Endothelial cell of coronary artery (primary cell): Measurements from ENCODE around the gene RIIAD1. TPM values are rescaled to one million over a fixed set of nuclear protein-coding genes. Genes with fewer than 3 reads are reported as not detected.

Experiments
- total RNA-seq: library from RNA; depleted of rRNA; stranded (reverse); fragments of >200 nt; gene quantifications from 2 replicates; pipeline ENCODE4 v1.2.3, GENCODE V29; 2014

The RIIAD1 gene, protein sequence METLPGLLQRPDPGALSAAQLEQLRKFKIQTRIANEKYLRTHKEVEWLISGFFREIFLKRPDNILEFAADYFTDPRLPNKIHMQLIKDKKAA
- total RNA-seq: not detected in 2 replicates

DNA sequence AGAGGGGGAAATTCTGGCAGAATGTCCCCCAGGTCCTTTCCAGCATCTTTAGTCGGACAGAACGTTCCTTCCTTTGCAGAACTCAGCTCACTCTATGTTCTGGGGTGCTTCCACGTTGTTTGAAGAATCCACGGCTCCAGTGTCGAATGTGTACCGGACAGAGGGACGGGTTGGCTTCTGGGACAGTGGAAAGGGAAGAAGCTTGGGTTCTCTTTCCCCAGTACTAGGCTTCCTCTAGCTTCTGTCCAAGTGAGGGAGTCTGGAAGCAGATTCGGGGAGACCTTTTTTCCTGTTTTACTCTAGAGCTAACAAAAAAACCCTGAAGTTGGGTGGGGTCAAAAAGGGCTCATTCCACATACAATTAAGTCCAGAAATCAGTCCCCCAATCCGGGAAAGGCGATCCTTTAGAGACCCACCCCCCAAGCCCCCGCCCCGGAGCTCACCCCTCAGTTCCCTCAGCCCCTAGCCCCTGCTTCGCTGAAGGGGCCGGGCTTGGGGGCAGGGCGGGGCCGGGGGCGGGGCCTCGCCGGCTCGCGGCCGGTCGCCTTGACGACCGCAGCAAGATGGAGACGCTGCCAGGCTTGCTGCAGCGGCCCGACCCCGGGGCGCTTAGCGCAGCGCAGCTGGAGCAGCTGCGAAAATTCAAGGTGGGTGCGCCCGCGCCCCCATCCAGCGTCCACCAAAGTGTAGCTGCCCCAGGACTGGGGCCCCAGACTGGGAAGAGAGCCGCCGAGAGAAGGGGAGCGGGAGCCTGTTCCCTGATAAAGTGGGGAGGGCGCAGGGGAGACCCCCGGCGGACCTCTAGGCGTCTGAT is at the start of gene RIIAD1:
RIIAD1 (plus strand) TSS at position 549 of the 814 bp plus-strand sequence; CDS start at position 564, 15 bp downstream.

DNA sequence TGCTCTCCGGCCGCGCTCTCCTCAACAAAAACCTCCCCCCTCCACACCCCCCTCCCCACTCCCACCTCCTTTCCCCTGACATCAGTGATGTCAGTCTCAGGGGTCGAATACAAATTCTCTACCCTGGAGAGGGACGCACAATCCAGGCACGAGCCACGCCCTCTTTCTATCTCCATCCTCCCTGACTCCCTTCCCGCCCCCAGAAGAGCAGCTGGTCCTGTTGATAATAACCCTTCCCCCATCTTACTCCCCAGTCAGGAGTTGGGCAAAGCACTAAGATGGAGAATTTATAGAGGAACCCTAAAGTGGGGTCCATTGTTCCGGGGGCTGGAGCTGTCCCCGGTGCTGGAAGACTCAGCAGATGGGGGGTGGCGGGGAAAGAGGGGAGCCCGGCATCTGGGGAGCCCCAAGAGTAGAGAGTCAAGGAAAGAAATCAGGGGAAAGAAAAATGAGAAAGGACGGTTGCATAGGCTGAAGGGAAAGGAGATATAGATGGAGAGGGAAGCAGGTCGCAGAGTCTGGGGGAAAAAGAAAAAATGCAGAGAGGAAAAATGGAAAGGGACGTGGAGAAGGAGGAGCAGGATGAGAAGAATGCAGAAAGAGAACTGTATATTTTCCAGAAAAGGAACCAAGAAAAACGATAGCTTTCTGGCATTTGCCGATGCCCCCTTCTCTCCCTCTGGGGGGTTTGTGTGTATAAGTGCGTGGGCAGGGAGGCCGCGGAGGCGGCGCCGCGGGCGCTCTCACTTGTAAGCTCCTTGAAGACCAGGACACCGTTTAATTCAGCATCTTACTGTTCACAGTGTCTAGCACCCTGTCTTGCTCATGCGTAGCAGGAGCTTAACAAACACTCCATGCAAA is 4.3 kb upstream of the RIIAD1 start, which contains the start of gene CELF3:
CELF3 (minus strand) TSS at position 33 of the 861 bp plus-strand sequence. CDS start 783 bp downstream, outside the sequence.

GRCh38 chr1:151762941-151763921 is 41.9 kb downstream of the RIIAD1 start, which contains the start of gene MRPL9:
Gene MRPL9 (minus strand): TSS chr1:151763496. CDS start chr1:151763479, 17 bp downstream.

Other genes starting within 250 kb of the RIIAD1 start
- 0.09 and 0.45 TPM in 2 replicates for gene CGN, start 210.1 kb upstream of the RIIAD1 start, total RNA-seq
- 2.5 and 11.8 TPM in 2 replicates for gene TUFT1, start 181.2 kb upstream of the RIIAD1 start, total RNA-seq
- 16.2 and 22.2 TPM in 2 replicates for gene SNX27, start 109.5 kb upstream of the RIIAD1 start, total RNA-seq
- gene CELF3, start 4.7 kb upstream of the RIIAD1 start, total RNA-seq: not detected in 2 replicates
- 117 and 147 TPM in 2 replicates for gene MRPL9, start 42.0 kb downstream of the RIIAD1 start, total RNA-seq
- gene TDRKH, start 69.0 kb downstream of the RIIAD1 start, total RNA-seq: 4.5 and 4.9 TPM in 2 replicates
- not detected in 2 replicates for gene LINGO4, start 83.9 kb downstream of the RIIAD1 start, total RNA-seq
- gene RORC, start 110.3 kb downstream of the RIIAD1 start, total RNA-seq: not detected in 2 replicates
- gene C2CD4D, start 118.3 kb downstream of the RIIAD1 start, total RNA-seq: not detected in 2 replicates
- not detected in 2 replicates for gene THEM5, start 132.2 kb downstream of the RIIAD1 start, total RNA-seq
- 7.5 and 10.9 TPM in 2 replicates for gene THEM4, start 188.0 kb downstream of the RIIAD1 start, total RNA-seq